ENCODE results near the gene TSPAN5.

Gene TSPAN5

DNA sequence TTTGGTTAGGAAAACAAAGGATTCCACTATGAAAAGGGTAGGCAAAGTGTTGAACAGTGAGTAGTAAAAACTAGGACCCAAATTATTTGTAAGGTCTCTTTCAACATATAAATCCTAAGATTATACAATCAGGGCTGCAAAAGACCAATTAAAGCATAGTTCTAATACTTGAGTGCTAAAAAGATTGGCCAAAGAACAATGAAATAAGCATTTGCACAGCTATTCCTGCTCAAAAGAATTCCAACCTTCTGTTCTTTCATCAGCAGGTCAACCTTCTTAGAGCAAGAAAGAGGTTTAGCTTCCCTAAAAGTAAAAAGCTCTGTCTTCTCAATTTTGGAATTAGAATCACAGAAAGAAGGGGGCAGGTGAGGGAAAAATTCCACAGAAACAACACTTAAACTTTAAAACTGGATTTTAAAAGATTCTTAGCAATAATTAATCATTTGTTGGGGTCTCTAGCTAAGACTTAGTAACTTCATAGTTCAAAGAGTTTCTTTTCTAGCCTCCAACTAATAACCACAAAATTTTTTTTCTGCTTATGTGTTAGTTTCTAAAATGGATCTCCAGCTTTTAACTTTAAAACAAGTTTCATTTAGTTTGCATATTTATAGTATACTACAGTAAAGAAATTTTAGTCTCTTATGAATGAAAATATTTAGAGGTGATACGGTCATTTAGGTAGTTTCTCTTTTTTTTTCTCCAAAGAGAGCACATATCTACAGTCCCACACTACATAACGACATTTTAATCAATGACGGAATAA, 16.3 kb downstream of the TSPAN5 start:
- no peak for DNase-seq

DNA sequence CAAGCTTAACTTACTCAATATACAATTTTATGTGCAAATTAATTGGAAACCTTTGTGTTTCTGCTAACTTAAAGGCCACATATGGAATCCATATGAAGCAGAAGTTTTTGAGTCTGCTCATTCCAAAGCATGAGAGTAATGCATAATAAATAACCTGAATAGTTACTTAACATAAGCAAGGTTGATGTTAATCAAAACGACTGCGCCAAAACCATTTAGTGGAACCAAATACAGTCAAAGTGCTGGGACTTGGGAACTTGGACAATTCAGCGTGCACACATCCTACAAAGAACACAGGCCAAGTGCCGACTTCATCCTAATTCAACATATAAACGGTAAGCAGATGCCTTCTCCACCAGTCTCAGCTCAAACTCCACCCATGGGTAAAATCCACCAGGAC, 17.0 kb downstream of the TSPAN5 start:
- no peak for DNase-seq

DNA sequence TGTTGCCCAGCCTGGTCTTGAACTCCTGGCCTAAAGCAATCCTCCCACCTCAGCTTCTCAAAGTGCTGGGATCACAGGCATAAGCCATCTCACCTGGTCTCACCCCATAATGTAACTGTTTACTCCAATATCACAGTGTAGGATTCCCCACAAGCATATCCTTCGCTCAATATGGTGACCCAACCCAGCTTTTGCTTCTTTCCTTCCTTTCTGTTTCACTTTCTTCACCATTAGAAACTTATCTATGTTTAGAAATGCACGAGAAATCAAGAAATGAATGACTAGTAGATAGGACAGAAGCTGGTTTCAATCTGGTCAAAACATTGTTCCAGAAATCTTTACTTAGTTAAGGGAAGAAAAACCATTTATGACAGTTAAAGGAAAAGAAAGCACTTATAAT, 18.9 kb downstream of the TSPAN5 start:
- DNase-seq, result no peak

DNA sequence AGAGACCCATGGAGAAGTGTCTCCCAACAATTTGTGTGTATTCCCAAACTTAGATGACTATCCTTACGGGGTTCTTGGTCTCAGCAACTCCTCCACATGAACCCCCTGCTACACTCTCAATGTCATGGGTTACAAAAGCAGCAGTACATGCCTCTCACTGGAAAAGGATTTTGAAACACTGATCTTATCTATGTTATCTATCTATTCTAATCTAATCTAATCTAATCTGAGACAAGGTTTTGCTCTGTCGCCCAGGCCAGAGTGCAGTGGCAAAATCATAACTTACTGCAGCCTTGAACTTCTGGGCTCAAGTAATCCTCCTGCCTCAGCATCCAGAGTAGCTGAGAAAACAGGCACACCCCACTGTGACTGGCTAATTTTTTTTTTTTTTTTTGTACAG, 19.3 kb downstream of the TSPAN5 start:
- no peak for DNase-seq

DNA sequence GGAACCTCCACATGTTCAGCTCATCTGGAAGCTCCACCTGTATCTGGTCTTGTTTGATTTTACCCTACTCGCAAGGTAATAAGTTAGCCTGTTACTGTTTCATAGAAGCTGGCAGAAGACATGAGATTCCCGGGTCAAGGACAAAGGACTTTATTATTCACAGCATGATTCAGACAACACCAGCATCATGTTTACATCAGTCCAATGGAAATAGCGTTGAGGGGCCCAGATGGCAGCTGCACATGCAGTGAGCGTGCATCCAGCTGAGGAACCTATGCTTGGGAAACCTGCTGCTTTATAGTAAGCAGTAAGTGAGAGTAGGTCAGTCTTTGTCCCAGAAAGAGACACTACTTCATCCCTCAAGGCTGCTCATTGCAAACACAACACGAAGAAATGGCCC, 19.8 kb downstream of the TSPAN5 start:
- DNase-seq, result no peak

DNA sequence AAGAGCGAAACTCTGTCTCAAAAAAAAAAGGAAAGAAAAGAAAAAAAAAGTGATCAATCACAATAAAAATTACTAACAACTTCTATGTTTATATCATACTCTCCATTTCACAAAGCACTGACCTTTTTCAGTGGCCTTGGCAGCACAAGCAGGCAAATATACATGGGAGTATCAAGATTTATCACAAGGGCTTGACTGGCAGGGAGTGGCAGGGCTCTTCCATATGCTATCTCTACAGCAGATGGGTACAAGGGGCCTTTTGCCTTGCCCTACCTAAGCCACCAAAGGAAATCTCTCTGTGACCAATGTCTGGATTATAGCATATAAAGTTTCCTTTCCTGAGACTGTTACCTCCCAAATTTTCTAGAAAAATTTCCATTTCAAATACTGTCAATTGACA, 24.4 kb downstream of the TSPAN5 start:
- DNase-seq, result no peak

DNA sequence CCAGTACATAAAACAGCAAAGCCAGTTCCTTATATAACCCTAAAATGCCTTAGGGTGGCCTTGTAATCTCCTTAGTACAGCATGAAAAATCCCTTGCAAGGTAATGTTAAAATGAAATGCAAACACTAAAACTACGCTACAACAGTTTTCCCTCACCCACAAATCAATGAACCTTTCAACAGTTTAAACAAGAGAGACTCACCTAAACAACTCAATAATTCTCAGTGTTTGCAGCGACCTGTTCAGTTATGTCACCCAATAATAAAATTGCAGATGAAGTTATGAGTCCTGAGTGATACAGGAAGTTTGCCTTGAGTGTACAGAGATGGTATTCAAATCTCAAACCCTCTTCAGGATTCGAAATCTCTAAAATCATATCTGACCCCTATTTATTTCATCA, 25.3 kb downstream of the TSPAN5 start:
- DNase-seq, result no peak

DNA sequence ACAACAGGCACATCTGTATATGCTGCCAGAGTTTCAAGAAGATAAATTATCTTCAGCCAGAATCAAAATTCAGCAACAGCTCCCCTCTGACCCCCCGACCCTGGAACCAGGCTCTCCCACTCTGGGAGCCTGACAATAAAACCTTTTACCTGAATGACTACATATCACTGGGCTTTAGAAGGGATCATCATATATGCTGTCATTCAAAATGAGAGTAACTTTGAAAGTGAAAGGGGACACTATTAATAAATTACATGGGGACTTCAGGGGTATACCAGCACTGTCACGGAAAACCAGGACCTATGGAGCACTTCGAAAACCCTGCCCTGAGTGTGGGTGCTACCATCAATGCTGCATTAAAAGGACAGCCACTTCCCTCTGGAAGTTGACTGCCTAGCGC, 26.2 kb downstream of the TSPAN5 start:
- no peak for DNase-seq

DNA sequence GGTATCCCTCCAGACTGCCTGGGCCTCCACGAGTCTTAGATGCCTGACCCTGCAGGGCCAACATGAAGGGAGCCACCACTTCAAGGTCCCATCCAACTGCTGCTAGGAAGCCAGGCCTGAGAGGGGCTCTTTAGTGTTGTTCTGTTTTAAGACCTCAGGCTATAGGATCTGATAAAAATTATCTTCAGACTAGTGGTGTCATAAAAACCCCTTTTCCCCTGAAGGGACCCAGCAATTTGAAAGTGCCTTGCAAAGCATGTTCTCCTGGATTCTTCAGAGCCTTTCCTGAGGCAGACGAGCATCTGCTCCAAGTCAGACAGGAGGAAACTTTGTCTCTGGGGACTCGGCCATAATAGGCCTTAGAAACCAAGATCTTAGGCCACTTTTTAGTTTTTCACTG, 26.9 kb downstream of the TSPAN5 start:
- DNase-seq, result no peak

DNA sequence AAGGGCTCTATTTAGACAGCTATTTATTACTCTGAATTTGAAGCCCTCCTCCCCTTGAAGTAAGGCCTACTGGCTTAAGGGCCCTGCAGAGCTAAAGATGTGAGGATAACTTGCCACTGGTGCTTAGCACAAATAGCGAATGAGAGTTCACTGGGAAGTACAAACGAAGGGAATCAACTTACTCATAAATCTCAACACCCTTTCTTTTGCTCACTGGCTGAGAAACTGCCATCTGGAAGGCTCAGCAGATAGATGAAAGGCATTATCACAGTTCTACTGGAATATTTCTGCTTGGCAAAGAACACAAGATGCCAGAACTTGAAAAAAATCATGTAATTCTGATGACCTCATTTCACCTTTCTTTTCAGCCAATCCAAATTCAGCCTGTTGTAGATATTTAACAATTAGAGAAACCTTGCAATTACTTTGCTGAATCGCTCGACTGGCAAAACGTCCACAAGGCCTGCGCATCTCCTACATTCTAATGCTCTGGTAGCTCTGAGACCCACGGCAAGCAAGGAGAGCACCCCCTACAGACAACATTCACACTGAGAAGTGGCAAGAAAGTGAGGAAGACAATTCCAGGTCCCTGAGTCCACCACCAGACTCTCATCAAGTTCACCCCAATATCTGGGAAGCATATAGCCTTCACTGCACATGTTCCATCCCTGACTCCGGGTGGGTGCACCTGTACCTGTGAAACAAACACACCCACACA, 27.5 kb downstream of the TSPAN5 start:
- DNase-seq, result no peak

DNA sequence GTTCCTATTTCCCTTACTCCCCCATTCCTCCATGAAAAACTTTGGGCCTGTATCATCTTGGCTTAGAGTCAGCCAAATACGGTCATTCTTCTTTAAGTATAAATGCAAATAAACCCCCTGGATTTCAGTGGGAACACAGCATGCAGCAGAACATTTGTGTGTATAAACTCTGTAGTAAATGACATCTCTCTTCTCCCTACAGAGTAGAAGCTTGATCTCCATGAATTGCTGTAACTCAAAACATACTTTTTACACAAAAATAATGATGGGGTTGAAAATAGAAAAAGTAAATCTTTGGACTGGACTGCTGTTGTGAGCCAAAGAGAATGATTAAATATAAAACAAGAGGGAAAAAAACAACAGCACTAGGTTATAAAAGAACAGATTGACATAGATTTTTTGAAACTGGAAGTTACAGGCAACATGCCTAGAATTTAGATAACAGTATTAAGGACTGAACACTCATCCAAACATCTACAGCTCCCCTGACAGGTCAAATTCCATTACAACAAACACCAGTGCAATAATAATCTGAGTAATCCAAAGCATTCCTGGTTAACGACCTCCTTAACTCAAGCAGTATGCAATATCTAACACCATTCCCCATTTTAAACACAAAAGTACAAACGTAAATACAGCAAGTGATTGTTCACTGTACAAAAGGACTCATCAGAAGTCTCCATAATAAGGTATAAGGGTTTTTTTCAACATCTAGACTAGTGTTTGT, 30.7 kb downstream of the TSPAN5 start:
- DNase-seq, result no peak

DNA sequence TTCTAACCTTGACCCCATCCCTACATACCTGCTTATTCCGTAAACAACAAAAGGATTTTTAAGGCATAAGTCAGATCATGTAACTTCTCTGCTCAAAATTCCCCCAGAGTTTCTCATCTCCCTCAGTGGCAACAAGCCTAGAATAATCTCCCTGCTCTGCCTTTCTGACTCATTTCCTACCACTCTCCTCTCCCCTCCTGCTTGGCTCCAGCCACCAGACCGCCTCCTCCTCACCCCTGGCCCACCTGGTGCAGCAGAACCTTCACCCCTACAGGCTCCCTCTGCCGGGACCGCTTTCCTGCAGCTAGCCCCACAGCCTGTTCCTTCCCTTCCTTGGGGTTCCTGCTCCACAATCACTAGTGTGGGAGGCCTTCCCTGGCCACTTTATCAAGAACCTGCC, 32.1 kb downstream of the TSPAN5 start:
- DNase-seq, result no peak

DNA sequence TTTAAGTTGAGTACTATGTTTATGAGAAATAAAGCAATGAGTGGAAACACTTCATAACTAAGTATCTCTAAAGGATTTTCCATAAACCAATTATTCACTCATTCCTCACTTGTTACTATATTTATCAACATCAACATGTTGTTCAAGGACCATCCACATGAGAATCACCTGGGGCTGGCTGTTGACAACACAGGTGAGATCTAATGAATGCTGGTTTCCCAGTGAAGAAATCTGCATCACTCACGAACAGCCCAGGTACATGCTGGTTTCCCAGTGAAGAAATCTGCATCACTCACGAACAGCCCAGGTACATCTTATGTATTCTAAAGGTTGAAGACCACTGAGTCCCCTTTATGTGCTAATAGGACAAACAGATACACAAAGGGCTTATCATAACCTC, 32.5 kb downstream of the TSPAN5 start:
- no peak for DNase-seq

DNA sequence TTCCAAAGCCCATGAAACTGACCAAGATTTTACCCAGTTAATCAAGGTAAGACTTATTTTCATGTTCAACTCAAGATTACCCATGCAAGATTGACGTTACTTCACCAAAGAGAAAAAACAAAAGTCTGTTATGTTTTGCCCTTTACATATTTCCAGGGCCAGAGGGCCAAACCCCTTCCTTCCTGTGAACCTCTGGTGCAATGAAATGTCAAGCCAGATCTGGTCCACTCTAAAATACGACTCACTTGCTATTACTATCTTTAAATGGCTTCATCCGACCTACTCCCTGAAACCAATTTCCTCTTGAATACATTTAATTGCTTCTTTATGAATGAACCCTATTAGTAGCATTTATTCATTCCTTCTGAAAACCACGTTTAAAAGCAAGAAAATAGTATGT, 33.0 kb downstream of the TSPAN5 start:
- DNase-seq, result no peak

DNA sequence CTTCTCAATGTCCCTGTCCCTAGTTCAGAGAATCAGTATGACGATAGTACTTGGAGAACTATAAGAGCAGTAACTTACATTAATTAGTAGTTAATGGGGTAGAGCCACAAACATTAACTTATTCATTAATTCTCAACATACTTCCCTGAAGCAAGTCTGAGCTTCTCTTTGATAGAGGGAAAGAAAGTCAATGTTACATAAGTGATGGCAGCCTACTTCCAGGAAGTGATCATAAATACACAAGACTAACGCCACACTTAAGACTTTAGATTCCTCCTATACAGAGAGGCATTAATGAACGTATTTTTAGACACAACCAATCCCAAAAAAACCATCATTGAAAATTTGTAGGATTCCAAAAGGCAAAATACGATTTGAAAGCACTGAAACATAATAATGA, 33.8 kb downstream of the TSPAN5 start:
- no peak for DNase-seq

DNA sequence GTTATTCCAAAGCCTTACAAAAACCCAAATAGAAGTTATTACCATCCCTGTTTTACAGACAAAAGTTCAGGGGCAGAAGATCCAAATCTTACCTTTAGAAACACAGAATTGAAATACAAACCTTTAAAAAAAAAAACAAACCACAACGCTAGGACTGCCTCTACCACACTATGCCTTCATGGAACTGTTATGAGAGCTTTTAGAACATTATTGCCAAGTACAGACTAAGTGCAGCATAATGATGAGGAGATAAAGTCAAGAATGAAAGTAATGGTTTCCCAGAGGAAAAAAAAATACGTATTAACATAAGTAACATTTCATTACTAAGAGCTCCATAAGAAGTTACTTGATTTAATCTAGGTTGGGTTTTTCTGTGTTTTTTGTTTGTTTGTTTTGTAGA, 34.3 kb downstream of the TSPAN5 start:
- no peak for DNase-seq

DNA sequence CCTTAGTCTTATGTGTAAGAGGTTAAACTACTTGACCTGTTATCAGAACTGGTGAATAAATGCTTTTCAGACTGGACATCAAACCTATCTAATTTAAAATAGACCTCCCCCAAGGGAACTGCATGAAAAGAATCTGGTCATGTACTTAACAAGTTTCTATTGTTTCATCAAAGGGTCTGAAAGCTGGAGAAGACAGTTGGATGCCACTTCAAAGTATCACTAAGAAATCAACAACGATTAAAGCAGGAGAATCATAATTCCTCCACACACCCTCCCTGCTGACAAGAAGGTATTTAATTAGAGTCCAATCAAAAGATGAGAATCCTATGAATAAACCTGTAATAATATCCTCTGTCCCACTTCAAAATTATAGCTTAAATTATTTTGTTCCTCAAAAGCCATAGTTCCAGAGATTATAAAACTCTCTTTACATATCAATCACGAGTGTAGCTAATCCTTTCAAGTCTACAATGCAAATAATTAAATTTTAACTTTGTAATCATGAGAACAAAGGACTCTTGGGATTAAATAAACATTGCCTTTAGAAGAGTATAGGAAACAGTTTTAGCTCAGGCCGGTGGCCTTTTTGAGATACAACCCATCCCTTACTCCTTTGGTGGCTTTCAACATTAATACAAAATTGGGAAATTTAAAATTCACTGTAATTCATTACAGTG, 35.1 kb downstream of the TSPAN5 start:
- no peak for DNase-seq

DNA sequence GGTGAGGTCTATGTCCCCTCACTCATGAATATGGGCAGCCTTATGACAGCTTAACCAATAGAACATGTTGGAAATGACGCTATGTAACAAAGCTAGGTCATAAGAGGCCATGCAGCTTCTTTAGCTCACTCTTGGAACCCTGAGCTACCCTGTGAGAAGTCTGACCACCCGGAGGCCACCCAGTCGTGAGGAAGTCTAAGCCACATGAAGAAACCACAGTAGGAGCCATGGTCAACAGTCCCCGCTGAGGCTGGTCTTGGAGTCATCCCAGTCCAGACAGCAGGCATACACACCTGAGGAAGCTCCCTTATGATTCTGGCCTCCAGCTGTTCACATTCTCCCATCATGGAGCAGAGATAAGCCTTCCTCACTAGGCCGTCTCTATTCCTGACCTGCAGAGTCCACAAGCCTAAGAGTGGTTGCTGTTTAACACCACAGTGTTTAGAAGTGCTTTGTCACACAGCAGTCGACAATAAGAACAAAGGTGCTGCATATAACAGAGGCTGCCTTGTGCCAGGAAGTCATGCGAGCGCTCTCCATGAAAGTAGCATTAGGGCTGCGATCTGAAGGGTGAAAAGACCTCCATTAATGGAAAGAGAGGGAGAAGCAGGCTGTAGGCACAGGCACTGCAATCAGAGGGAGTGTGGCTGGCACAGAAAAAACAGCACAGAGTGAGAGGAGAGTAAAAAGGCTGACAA, 38.2 kb downstream of the TSPAN5 start:
- DNase-seq, result no peak

DNA sequence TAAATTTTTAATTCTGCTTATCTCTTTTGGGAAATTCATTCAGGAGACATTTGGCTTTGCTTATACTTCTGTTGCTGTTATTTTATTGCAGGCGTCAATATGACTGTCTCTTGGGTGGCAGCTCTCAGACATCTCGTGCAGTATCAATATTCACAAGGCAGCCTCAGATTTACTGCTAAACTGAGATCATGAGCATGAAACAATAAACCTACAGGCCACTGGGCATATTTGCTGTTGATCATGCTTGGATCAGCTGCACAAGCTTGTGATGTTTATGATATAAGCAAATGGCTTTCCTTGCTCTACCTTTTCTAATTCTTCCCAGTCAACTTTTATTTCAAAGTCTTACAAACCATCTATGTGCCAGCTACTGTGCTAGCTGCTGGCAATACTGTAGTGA, 39.2 kb downstream of the TSPAN5 start:
- no peak for DNase-seq

DNA sequence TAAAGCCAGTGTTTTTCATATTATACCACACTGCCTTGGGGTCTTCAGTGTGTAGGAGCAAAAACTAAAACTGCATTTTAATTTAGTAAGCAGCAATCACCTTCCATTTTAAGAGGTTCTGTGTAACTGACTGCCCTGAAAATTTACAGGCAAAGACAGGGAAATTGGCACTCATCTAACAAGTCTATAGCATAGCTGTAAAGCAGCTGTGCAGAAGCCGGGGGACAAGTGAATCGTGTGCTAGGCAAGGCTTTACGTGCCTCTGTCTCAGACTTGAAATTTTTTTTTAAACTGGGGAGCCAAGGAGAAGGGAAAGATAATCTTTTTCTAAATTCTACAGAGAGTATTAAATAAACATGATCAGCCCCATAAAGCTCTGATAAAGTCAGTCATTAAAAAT, 39.7 kb downstream of the TSPAN5 start:
- DNase-seq, result no peak

DNA sequence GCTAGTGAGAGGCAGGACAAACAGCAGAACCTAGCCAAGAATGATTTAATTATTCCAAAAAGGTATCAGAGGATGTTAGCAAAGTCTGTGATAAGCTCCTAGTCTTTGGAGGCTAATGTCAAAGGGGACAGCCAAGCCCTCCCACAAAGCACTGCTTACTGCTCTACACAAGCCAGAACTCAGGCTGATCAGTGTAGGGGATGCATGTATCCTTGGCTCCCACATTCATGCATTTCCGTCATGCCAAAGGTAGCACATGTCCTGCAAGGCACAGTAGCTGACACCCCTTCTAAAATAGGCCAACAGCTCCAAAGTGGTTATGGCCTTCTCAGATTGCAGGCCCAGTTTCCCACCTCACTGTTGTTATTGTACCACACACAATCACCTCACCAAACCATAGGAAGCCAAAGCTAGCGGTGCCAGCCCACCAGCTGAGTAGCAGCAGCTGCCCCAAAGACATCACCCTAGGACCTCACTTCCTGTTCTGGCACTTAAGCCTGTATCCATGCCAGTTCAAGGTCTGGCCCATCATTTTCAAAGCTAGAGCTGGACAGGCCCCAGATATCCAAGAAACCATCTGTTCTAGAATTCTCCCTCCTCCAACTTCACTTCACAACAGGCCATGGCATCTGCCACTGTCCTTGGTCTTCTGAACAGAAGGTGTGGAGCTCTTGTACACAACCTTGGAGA, 40.9 kb downstream of the TSPAN5 start:
- no peak for DNase-seq

DNA sequence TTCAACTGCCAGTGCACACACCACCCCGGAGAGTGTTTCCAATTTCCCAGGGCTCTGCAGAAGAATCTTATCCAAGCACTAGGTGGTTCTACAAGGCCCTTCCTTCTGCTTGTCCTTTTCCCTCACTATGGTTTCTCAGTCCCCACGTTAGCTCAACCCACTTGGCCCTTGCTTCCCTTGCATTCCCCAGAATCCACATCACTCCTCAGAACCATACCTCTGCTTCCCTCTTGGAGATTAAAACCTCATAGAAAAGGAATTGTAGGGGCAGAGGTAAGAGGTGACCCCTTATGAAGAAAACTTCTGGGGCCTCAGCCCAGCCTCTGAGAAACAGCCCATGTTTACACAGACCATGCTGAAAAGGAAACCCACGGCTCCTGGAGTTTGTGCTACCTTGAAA, 42.4 kb downstream of the TSPAN5 start:
- DNase-seq, result no peak

All from GOT3 (cell line).